ENCODE data around the gene INSL3. TPM values are rescaled to one million over a fixed set of nuclear protein-coding genes. Genes with fewer than 3 reads are reported as not detected.

INSL3 gene
- total and polyA plus RNA-seq, 2 of the 13 experiments (the other 11 are each of a cell fraction or from before 2014, with no cell fraction given) = 0.30 TPM; not detected in 1

GRCh38 chr19:17860331-17860992 is 39.1 kb upstream of the INSL3 start (continued):
- TF ChIP-seq HIC2 (CRISPR knock-in tag; IDR thresholded peaks at IDR 0.05; ENCODE audit: low read depth) = no peak
- no peak for TF ChIP-seq NCOA2 (CRISPR knock-in tag; IDR thresholded peaks at IDR 0.05)
- TF ChIP-seq ZFP37 (CRISPR knock-in tag; IDR thresholded peaks at IDR 0.05; ENCODE audit: borderline replicate concordance) = no peak
- no peak for TF ChIP-seq ELF3 (CRISPR knock-in tag; IDR thresholded peaks at IDR 0.05)
- TF ChIP-seq ZNF704 (CRISPR knock-in tag; IDR thresholded peaks at IDR 0.05; ENCODE audit: borderline replicate concordance) = no peak
- no peak for TF ChIP-seq DMTF1 (CRISPR knock-in tag; IDR thresholded peaks at IDR 0.05)
- TF ChIP-seq FOXK2 (IDR thresholded peaks at IDR 0.05) = no peak
- no peak for TF ChIP-seq ZNF251 (CRISPR knock-in tag; IDR thresholded peaks at IDR 0.05)
- TF ChIP-seq PHF8 (CRISPR knock-in tag; IDR thresholded peaks at IDR 0.05) = no peak
- TF ChIP-seq ZSCAN21 (CRISPR knock-in tag; IDR thresholded peaks at IDR 0.05; ENCODE audit: borderline replicate concordance) = no peak
- no peak for TF ChIP-seq ZBTB38 (CRISPR knock-in tag; IDR thresholded peaks at IDR 0.05)
- TF ChIP-seq BORCS8-MEF2B (CRISPR knock-in tag; IDR thresholded peaks at IDR 0.05) = 0 out of 2 replicates have a peak, but pooled peaks have one; percentile 46
- no peak for TF ChIP-seq RFXANK (CRISPR knock-in tag; IDR thresholded peaks at IDR 0.05)
- TF ChIP-seq ZNF740 (CRISPR knock-in tag; IDR thresholded peaks at IDR 0.05) = no peak
- no peak for TF ChIP-seq POLR2AphosphoS5 (IDR thresholded peaks at IDR 0.05; ENCODE audit: low read depth, low read length)
- no peak for TF ChIP-seq TERF1 (CRISPR knock-in tag; IDR thresholded peaks at IDR 0.05)
- no peak for TF ChIP-seq RAD21 (CRISPR knock-in tag; IDR thresholded peaks at IDR 0.05)
- TF ChIP-seq ZNF691 (CRISPR knock-in tag; IDR thresholded peaks at IDR 0.05; ENCODE audit: borderline replicate concordance, low read depth) = no peak; the same call in 1 of the 2 replicates
- no peak for TF ChIP-seq PBX2 (CRISPR knock-in tag; IDR thresholded peaks at IDR 0.05)
- TF ChIP-seq SRY (CRISPR knock-in tag; IDR thresholded peaks at IDR 0.05) = 0 out of 2 replicates have a peak, but pooled peaks have one; percentile 9
